NCI-H1105 treated with DMSO at 0.1 percent for 48 hours (cell line): ENCODE measurements around the gene CLIC3.
"Not testable (repeated sequence)": the region's sequence is repeated elsewhere in the genome, so short reads cannot be mapped to it uniquely, and the experiment has no call there.

Source experiments
- DNase-seq: peaks from one replicate; lab custom pipeline; 2025; lab: John Stamatoyannopoulos, UW

Gene CLIC3, protein sequence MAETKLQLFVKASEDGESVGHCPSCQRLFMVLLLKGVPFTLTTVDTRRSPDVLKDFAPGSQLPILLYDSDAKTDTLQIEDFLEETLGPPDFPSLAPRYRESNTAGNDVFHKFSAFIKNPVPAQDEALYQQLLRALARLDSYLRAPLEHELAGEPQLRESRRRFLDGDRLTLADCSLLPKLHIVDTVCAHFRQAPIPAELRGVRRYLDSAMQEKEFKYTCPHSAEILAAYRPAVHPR

DNA sequence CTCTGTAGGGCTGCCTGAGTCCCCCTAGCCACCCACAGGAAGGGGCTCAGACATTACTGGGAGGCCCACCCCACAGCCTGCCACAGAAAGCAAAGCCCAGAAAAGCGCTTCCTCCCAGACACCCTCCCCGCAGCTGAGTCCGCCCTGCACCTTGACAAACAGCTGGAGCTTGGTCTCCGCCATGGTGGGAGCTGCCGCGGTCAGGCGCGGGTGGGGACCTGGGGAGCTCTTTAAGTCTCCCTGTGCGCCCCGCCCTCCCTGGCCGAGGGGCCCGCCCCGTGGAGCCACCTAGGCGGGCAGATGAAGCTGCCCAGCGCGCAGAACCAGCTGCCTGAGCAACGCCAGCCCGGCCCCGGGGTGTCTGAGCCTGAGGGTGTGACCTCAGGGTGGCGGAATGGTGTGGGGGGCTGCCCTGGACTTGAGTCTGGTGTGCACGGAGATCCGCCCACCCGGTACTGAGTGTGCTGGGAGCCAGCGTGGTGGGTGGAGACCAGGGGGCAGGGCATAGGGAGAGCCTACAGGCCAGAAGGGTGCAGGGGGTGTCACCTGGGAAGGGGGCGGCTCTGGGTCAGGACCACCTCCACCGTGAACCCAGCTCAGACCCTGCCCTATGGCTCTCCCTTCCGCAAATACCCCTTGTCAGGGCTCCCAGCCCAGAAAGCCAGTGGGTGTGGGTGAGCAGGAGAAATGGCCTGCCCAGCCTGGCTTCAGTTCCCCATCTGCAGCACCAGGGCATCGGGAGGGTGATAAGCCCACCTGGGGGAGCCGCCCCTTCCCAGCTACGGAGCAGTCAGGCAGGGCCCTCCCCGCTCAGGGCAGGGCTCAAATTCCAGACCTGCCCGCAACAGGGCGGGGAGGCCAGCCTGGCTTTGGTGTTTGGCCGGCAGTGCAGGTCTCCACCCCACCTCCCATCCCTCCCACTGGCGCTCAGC, at the start of gene CLIC3:
TSS of gene CLIC3 (minus strand) at position 208 of the 932 bp plus-strand sequence. CDS start at position 183, 25 bp downstream.
- DNase-seq: no peak

DNA sequence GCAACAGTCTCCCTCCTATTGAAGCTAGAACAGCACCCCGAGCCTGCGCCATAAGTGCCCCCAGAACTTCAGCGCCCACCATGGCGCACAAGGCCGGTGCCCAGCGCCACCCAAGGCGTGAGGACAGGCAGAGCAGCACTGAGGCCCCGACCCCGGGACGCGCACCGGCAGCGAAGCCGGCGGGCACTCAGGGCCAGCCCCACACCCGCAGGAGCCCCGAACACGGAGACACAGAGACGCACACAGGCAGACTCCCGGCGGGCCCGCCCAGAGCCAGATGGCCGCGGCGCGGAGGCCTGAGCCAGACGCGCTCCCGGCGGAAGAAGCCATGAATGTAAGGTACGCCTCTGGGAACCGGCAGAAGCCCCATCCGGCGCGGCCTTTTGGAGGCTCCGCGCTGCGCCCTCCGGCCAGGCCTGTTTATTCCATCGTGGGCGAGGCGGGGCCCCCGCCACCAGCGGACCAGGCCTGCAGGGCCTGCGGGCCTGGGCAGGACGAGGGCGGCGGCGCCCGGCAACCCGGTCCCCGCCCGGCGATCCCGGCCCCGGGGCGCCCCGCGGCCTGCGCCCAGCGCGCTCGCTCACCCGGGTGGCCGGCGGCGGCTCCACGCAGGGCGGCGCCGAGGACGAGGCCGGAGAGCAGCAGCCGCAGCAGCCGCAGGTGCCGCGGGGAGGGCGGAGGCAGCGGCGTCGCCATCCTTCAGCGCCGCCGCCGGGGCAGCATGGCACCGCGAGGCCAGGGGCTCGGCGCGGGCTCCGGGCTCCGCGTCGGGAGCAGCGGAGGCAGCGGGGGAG, 49.1 kb upstream of the CLIC3 start:
- peak; percentile 8 for DNase-seq

DNA sequence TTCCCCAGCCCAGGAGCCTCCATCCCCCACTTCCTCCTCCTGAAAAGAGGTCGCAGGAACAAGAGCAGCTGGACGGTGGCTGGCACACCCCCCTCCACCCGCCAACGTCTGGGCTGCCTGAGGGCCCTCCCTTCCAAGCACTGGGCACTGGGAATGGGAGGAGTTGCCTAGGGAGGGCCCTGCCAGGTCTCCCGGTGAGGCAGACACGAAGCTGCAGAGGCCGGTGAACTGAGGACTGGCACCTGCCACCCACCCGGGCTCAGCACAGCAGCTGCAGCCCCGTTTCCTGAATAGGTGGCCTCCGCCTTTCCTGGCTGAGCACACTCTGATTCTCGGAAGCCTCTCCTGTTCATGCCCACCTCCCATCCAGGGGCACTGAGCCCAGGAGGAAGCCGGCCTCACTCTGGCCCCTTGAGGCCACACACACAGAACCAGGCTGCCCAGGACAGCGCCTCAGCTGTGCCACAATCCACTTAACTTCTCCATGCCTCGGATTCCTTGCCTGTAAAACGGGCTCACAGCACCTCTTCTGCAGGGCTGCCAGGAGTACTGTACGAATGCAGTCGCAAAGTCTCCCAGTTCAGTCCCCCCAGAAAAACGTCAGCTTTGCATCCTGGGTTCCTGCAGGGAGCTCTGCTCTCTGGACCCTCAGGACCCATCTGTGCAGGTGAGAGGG, 48.3 kb upstream of the CLIC3 start:
- DNase-seq: peak; percentile 42

DNA sequence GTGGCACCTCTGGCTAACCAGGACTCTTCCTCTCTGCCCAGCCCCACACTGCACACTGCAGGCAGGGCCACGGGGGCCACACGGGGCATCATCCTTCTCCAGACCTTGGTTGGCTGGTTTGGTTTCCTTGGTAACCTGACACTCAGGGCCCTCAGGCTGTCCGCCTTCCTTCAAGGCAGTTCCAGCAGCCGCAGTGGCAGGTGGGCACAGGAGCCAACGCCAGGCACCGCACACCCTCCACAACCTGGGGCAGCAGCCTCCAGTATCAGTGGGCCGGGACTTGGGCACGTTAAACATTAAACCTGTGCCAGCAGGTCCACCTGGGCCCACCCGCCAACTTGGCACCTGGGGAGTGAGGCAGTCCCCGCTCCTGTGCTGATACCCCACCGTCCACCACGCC, 47.7 kb upstream of the CLIC3 start:
- no peak for DNase-seq

DNA sequence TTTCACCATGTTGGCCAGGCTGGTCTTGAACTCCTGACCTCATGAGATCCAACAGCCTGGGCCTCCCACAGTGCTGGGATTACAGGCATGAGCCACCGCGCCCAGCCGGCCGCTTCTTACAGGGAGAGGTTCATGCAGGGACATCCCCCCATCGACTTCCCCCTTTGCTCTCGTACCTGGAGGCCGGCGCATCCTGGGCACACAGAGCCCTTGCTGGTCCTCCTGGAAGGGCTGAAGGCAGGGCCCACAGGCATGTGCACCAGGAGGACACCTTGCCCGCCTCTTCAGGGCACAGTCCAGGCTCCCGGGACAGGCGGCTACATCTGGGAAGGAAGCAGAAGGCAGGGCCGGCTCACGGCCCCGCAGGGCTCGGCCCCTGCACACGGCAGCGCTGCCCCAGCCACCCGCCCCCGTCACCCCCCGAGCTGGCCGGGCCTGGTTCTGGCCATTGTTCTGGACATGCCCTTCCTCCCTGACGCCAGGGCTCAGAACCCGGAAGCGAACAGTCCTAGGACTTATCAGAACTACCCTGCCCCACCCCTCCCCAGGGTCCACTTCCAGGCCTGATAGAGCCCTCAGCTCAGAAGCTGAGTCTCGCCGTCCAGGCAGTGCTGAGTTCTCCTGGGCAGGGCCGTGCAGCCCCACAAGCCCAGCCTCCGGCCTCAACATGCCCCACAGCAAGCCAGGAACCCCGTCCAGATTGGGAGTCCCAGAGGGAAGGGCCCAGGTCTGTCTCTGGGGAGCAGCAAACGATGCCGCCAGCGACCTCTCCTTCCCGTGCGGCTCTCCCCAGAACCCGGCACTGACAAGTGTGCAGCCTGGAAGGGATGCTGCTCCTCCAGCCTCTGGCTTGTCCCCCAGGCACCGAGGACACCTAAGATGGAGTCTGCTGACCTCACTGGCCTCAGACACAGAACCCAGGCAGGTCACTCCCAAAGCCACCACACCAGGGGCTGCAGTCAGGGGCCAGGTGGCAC, 46.7 kb upstream of the CLIC3 start:
- DNase-seq: no peak

DNA sequence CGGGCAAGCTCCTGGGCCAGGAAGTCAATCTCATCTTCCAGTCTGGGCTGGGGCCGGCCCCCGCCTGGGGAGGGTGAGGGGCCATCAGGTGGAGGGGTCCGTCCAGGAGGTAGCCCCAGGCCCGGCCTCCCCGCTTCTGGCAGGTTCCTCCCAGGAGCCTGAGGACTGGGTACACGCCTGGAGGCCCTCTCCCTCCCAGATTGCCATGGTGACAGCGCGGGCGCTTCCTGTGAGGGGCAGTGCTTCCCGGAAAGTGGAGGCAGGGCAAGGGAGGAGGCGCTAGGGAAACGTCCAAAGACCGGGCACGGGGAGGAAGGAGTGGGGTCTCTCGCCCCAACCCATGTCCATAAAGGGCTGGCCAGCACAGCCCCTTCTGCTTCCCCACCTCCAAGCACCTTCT, 44.8 kb upstream of the CLIC3 start:
- DNase-seq: no peak

DNA sequence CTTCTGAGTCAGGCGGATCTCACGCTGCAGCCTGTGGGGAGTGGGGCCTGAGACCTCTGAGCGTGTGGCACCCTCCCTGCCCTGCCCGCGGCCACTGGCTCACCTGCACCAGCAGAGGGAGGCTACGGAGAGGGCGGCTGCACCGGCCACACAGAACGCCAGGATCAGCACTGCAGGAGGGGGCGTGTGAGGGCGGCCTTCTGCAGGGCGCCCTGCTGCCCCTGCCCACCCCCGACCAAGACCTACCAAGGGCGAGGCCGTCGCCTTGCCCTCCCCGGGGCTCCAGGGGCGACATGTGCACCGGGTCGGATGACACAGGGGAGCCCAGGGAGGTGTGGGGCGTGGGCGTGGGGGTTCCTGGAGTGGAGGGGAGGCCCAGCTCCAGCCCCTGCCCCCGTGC, 44.2 kb upstream of the CLIC3 start:
- DNase-seq: no peak

DNA sequence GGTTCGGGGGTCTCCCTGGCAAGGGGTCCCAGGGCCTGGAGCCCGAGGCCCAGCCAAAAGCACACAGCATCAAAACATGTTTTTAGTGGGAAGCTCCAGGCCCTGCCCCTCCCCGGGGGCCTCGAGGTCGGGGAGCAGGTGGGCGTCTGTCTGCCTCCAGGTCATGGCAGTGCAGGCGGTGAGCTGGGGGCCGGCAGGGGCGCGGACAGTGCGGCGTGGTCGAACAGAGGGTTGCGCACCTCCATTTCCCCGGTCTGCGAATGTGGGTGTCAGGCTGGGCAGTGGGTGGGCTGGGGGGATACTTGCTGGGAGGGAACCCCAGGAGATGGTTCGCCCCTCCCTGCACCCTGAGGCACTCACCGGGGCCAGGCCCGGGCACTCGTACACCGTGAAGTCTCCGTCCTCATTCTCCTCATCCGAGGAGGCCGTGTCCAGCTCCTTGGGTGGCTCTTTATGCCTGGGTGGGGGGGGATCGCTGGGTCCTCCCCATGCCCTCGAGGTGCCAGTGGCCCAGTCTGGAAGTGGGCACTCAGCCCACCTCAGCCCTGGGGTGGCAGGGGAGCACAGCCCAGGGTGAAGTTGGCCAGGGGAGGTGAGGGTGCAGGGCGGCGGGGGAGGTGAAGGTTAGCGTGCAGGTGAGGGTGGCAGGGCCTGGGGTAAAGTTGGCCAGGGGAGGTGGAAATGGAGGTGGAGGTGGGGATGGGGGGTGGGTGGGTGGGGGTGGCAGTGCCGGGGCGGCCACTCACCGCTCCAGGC, 43.4 kb upstream of the CLIC3 start:
- DNase-seq: no peak

DNA sequence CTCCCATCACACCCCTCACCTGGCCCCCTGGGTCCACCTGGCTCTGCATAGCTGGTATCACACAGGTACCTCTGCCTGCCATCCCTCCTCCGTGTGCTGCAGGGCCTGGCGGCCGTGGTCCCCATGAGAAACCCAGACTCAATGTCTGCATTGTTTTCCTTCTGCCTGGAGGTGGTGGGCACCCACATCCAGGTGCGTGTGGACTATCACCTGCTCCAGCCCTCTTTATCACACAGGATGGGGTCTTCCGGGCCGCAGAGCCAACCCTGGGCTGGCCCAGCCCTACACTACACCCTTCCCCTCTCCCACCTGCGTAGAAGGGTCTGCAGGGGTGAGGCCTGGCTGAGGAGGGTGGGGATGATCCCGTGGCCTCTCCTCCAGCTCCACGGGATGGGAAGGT, 42.5 kb upstream of the CLIC3 start:
- no peak for DNase-seq

DNA sequence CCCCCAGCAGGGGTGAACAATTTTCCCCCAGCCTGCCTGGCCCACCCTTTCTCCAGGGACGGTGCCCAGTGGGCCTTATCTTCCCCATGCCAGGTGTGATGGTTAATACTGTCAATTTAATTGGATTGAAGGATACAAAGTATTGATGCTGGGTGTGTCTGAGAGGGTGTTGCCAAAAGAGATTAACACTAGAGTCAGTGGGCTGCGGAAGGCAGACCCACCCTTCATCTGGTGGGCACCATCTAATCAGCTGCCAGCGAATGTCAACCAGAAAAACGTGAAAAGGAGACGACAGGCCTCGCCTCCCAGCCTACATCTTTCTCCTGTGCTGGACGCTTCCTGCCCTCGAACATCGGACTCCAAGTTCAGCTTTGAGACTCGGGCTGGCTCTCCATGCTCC, 41.1 kb upstream of the CLIC3 start:
- DNase-seq: no peak

DNA sequence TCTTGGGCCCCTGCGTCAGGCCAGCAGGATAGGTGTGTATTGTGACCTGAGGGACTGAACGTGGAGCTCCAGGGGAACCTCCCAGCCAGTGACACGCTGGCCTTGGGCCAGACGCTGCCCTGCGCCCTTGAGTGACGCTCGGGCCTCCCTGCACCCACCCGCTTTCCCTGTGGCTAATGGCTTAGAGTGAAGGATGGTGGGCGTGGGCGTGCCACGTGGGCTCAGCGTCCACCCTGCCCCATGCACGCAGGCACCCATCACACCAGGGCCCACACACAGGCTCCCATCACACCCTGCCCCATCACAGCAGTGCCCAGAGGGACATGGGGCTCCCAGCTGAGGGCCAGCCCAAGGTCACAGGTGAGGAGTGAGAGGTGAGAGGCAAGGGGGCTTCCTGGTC, 40.7 kb upstream of the CLIC3 start:
- DNase-seq: no peak

DNA sequence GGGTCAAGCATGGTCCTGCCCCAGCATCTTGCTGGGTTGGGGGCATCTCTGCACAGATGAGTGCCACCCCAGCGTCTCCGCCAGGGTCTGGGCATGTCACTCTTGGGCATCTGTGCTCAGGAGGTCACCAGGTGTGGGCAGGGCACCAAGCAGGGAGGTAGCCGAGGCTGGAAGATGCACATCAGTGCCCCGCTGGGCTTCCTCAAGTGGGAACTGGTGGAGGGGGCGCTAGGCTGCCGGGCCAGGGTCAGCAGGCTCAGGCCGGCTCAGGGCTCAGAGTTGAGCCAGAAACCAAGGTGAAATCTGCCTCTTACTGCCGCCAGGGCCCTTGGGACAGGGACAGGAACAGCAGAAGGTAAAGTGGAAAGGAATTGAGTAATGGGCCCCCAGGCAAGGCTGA, 39.6 kb upstream of the CLIC3 start:
- no peak for DNase-seq

DNA sequence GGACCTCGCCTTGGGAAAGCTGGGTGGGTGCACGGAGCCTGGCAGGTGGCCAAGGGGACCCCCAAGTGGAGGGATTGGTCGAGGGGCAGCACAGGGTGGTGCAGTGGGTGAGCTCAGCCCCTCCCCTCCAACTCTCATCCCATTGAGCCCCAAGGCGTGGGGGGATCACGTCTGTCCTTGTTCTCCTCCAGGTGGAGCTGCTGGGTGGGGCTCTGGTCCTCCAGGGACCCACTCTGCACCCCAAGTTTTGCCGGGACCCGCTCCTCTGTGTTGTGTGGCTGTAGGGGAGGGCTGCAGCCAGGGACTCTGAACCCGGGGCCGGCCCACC, 39.1 kb upstream of the CLIC3 start:
- no peak for DNase-seq

DNA sequence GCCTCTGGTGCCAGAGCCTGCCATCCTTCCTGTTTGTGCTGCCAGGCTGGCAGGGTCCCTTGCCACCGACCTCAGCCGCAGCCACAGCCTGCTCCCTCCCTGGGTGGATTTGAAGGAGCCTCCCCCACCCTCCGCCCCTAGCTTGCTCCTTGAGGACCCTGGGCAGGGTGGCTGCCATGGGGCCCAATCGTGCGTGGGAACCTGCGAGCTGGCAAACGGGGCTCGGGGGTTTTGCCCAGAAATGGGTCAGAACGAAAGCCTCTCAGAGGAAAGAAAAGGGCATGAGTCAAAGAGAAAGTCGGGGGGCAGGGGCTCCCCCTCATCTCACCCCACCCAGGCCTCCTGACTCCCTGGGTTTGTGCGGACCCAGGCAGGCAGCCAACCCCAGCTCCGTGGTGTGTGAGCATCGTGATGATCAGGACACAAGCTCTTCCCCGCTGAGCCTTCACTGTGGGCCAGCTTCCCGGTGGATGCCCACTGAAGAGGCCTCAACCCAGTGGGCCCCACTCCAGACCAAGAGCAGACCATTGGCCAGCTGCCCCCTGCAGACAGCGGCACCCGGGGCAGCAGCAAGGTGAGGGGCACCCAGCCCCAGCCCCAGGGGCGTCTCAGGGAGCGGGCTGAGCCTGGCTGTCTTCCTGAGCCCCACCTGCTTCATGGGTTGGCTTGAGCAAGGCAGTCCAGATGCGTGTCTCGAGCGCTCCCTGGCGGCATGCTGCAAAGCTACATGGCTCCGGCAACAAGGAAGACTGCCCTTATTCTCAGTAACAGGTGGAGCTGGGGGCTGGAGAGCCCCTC, 38.5 kb upstream of the CLIC3 start:
- peak; percentile 76 for DNase-seq

DNA sequence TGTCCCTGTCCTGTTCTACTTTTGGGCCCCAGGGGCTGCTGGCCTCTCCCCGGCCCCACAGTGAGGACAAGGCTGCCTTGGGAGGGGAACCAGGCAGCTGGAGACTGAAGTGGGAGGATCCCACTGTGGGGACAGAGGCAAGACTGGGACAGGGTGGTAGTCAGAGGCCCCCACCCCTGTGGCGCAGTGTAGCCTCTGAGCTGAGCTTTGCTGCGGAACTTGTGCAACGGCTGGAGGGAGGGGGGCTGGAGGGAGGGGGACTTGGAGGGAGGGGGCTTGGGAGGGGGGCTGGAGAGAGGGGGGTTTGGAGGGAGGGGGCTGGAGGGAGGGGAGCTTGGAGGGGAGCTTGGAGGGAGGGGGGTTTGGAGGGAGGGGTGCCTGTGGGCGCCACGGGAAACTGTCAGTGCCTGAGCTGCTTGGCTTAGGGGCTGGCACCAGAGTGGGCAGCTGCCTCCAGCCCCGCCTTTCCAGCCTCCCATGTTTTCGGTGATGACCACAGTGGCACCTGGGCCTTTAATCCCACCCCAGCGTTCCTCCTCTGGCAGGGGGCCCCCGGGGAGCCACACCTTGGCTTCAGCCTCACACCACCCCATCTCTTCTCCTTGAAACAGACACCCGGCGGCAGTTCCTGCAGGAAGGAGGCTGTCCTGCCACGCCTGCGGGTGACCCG, 37.8 kb upstream of the CLIC3 start:
- DNase-seq: no peak

DNA sequence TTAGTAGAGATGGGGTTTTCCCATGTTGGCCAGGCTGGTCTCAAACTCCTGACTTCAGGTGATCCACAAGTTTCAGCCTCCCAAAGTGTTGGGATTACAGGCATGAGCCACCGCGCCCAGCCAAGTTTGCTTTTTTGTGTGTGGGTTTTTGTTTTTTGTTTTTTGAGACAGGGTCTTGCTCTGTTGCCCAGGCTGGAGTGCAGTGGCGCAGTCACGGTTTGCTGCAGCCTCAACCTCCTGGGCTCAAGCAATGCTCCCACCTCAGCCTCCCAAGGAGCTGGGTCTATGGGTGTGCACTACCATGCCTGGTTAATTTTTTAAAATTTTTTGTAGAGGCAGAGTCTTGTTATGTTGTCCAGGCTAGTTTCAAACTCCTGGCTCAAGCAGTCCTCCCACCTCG, 37.1 kb upstream of the CLIC3 start:
- DNase-seq: not testable (repeated sequence)

DNA sequence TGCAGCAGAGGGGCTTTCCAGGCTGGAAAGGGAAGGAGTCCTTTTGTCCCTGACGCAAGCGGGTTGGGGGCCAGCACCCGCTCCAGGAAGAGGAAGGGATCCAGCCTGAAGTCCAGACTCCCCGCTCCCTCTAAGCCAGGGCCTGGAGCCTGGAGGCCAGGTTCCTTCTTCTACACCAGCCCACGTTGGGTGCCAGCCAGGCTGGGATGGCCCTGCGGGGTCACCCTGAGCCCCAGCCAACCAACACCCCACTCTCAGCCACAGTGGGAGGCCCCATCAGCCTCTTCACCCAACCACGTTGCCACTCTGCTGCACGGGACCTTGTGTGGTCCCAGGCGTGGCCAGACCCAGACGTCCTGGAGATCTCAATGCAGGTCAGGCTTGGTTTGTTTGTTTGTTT, 36.5 kb upstream of the CLIC3 start:
- DNase-seq: no peak

DNA sequence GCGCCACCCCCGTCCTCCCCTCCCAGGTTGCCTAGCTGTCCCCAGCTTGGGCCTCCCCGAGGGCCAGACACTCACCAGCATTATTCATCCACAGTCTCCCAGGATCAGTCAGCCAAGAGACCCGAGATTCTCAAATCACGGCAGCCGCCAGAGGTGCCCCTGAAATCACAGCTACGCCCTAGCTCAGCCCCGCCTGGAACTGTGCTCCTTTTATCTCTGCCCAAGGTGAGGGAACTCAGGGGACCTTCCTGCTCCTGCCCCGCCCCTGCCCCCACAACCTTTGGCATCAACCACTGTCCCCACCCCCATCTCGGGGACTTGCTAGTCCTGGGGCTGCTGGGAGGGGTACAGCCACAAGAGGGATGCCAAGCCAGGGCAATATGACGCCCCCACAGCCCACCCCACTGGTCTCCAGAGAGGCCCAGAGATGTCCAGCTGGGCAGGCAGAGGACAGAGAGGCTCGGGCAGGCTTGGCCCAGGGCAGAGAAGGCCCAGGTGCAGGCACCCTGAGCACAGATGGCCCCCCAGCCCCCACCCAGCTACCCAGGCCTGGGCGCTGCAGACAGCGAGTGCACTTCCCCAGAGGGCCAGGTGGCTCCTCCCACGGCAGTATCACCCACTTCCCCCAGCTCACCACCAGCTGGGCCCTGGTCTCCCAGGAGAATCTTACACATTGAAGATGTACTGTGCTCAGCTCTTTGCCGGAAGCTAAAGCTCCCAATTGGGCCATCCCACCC, 35.7 kb upstream of the CLIC3 start, which contains the start of gene FUT7:
TSS of gene FUT7 (minus strand) at position 185 of the 737 bp plus-strand sequence. CDS start at position 88, 97 bp downstream.
- no peak for DNase-seq
